ENCODE data around the gene RIN3.

RIN3 gene

DNA sequence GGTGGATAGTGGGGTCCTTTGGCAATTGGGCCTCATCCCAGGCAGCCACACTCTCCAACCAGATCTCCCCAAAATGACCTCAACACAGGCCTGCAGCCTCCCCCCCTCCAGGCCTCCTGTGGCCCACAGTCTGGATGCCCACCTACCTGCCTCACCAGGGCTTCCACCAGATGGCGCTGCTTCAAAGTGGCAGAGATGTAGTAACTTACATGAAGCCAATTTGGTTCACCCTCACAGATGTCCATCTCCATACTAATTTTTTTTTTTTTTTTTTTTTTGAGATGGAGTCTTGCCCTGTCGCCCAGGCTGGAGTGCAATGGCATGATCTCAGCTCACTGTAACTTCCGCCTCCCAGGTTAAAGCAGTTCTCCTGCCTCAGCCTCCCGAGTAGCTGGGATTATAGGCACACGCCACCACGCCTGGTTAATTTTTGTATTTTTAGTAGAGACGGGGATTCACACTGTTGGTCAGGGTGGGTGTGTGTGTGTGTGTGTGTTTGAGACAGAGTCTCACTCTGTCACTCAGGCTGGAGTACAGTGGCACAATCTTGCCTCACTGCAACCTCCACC, 201.2 kb downstream of the RIN3 start:
- peak; percentile 38 to 55 for DNase-seq (ENCODE audit: low read depth in 2 of 2)

DNA sequence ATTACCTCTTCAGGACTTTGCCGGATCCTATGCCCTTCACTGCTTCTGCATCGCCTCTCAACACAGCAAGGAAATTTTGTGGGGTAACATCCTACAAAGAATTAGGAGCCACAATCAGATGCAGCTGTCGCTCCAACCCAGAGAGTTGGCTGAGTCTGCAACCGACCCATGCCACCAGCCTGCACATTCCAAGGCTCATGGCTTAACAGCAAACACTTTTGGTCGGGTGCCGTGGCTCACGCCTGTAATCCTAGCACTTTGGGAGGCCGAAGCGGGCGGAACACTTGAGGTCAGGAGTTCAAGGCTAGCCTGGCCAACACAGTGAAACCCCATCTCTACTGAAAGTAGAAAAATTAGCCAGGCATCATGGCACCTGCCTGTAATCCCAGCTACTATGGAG, 202.6 kb downstream of the RIN3 start:
- DNase-seq (ENCODE audit: low read depth in 2 of 2) = no peak

DNA sequence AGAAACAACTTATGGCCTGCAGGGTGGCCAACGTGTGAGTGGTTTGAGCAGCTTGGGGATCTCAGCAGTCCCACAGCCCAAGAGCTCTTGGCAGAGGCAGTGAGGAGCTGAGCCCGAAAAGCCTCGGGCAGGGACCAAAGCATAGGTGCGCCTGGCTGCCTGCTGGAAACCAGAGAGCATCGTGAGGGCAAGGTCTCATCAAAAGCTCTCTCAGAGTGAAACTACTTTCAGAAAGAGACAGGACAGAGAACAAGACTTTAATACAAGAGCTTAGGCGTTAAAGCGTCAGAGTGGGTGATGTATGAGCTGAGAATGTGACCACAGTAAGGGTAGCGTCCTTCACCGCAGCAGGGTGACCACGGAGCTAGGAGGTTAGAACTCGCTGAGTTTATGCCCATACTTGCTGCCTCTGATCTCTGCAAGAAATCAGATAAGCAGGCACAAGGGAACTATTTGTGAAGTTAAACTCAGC, 204.0 kb downstream of the RIN3 start:
- no peak for DNase-seq (ENCODE audit: low read depth in 2 of 2)

DNA sequence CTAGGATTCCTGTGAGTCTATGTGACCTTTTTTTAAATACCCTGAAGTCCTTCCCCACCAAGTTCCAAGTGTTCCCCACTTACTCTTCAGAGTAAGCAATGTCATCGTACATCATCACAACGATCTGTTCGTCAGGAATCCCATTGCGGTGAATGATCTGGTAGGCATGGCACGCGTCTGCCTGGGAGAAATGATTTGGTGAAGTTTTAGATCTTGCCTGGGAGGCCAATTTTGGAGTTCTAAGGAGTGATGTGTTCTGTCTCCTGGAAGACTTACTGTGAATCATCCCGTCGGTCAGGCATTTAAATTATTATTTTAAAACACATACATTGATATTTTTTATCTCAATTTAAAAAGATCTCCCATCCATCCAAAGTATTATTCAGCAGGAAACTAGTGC, 205.1 kb downstream of the RIN3 start:
- no peak for DNase-seq (ENCODE audit: low read depth in 2 of 2)

DNA sequence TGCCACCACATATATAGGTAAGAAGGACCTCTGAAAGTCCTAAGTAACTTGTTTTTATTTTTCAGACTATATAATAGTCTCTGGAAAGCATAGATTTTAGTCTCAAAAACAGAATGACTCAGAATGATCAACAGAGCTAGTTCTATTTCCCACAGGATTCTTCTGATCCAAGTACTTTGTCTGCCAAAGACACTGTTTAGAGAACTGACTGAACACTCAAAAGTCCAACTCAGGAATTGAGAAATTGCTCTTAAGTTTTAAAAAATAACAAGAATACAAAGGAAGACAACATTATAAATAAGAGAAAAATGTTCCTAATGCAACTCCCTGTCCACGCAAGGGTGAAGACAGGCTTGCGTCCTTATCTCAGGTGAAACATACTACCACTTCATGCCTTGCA, 205.8 kb downstream of the RIN3 start:
- no peak for DNase-seq (ENCODE audit: low read depth in 2 of 2)

DNA sequence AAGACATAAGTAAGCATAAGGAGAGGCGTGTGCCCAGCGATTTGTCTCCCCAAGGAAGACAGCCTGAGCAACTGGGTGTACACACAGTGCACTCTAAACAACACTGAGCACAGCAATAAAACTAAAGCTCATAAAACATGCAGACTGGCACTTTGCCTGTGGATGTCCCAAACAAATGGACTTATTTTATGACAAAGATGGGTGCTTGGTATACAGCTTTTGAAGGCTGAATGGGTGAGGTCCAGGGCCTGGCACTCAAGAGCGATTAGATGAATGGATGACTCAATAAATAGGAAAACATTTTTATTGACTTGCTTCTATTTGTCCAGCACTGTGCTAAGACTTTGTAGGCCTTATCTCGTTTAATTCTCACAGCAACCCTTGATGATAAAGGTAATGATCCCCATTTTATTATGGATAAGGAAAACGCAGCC, 206.3 kb downstream of the RIN3 start:
- no peak for DNase-seq (ENCODE audit: low read depth in 2 of 2)

DNA sequence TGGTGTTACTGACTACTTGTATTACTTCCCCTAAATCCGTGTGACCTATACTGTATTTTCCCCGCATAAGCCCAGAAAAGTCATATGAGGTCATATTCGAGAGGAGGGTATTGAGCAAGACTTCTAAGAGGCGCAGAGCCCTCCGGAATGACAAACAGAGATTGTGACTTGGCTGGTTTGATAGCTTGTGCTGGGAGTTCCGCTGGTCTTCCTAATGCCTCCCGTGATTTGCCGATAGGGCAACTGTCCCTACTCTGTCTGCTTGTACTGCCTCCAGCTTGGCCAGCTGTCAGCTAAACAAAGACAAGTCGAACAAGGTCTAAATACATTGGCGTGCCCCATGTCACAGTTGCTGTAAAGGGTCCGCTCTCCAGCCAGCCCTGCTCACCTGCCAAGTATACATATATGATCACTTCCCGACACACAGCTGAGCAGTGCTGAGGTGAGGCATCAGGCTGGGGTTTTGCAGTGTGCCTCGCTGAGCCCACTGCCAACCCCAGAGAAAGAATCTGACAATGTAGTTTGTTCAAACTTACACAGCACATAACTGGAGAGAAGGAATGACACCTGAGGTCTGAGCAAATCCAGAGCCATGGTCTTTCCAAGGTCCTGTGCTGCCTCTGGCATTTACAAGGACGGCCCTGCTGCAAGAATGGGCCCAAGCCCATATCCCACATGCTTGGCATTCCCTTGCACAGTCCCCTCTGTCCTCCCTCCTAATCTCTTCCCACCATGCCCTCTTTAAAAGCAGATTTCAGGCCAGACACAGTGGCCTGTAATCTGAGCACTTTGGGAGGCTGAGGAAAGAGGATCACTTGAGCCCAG, 211.1 kb downstream of the RIN3 start:
- no peak for DNase-seq (ENCODE audit: low read depth in 2 of 2)

DNA sequence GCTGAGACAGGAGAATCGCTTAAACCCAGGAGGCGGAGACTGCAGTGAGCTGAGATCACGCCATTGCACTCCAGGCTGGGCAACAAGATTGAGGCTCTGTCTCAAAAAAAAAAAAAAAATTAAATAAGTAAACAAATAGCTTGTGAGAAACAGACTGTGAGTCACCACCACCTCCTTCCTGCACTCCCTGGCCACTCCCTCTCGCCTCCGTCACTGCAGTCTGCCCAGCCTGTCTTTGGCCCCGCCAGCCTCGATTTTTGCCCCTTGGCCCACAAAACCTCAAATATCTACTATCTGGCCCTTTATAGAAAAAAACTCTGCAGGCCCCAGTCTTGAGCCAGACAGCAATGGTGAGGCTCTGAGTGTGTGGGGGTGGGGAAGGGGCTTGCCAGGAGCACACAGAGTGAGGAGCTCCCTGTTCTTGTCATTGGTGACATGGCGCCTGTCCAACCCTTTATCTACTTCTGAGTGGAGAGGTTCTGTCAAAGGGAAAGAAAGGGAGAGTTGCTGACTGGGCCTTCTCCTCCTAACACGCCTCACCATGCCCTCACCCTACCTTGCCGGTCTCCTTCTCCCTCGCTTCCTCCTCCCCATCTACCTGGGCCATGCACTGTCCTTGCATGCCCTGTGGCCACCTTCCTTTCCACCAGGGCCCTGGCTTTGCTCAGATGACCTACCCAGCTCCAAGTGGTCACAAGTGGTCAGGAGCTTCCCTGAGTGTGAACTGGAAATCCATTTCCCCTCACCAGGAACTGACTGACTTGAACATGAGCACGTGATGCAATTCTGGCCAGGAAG, 212.8 kb downstream of the RIN3 start:
- no peak for DNase-seq (ENCODE audit: low read depth in 2 of 2)

DNA sequence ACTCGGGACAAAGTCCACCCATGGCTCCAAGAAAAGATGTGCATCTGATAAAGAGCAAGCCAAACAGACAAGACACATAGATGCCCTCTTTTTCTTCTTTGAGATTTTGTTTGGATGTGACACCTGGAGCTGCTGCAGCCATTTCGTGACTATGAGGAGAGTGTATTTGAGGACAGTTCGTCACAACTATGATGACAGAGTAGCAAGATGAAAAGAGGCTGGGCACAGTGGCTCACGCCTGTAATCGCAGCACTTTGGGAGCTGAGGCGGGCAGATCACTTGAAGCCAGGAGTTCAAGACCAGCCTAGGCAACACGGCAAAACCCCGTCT, 213.3 kb downstream of the RIN3 start:
- no peak for DNase-seq (ENCODE audit: low read depth in 2 of 2)

DNA sequence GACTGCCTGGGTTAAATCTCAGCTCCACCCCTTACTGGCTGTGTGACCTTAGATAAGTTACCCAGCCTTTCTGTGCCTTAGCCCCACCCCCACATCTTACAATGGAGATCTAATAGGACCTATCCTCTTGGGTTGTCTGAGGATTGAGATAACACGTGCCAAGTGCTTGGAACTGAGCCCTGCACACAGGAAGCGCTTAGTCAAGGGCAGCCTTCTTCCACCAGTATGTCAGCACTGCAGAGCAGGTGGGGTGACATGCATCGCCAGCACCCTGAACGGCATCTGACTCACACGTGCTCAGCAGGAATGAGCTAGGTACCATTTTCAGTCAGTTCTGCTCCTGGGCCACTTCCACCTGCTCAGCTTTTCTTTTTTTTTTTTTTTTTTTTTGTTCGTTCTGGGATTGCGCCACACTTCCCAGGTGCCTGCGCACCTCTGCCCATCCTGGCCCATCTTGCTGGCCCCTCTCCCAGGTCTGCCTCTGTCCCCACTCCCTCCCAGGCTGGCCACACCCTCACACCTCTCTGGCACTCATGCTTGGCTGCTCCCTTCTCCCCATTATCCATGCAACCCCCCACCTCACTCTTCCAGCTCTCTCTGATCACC, 215.3 kb downstream of the RIN3 start:
- DNase-seq (ENCODE audit: low read depth in 2 of 2) = no peak

DNA sequence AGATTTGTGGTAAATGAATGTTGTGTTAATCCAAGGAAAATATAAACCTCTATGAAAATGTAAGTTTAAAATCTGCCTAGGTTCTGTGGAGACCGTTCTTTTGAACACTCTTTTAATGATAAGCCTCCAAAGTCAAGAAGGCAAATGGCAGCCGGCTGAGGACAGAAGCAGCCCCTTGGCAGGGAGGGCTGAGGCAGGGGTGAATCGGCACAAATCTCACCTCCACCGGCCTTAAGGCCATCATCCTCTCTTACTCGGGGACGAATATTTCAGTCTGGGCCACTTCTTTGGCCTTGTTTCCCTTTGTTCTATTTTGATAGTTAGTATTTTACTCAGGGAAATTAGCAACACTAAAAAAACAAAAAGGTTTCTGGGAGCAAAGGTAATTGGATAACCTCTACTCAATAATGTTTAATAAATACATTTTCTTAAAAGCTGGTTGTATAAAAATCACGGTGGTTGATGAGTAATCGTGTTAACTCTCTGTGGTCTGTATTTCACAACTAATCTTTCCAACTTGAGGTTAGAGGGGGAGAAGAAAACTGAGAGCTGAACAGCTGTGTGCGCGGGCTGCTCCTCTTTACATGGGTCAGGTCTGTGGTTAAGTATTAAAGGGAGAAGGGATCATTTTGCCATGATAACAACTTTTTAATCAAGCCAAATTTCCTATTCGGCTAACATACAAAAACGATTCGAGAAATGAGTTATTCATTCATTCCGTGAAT, 216.2 kb downstream of the RIN3 start:
- DNase-seq (ENCODE audit: low read depth in 2 of 2) = no peak

DNA sequence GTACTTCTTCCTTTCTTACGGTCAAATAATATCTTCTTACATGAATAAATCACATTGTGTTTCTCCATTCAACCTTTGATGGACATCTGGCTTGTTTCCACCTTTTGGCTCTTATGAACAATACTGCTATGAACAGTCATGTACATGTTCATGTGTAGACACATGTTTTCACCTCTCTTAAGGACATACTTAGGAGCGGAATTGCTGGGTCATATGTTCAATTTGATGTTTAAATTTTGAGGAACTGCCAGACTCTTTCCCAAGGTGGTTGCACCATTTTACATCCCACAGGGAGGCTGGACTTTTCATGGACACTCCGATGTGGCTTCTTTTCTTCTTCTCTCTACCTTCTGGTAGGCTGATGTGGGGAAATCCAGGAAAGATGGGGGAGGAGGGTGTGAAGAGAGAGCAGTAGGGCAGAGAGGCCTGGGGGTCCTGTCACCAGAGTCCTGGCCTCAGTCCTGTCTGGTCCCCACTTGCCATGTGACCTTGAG, 218.1 kb downstream of the RIN3 start:
- no peak for DNase-seq (ENCODE audit: low read depth in 2 of 2)

DNA sequence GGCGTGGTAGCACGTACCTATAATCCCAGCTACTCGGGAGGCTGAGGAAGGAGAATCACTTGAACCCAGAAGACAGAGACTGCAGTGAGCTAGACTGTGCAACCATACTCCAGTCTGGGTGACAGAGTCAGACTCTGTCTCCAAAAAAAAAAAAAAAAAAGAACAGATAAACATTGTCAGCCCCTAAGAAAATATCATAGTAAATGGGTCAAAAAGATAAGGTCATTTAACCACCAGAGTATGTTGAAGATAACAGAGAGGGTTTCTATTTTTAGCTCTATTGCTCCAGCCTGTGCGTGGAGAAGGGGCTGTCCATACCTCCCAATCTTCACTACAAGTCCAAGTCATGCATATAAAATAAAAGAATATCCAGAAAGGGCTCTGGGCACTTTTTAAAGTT, 219.4 kb downstream of the RIN3 start:
- no peak for DNase-seq (ENCODE audit: low read depth in 2 of 2)

DNA sequence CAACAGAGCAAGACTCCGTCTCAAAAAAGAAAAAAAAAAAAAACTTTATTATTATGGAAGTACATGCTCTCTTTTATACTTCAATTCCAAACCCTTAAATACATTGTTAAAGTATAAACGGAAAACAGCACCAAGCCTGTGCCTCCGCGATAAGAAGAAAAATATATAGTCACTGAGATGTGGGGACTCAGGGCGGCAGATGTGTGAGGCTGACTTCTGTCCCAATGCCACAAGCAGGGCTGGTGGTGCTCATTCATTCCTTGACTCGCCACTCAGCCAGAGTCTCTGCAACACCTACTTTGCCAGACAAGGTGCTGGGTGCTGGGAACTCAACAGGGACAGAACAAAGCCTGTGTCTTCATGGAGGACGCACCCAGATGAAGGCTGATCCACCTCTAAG, 221.0 kb downstream of the RIN3 start:
- no peak for DNase-seq (ENCODE audit: low read depth in 2 of 2)

DNA sequence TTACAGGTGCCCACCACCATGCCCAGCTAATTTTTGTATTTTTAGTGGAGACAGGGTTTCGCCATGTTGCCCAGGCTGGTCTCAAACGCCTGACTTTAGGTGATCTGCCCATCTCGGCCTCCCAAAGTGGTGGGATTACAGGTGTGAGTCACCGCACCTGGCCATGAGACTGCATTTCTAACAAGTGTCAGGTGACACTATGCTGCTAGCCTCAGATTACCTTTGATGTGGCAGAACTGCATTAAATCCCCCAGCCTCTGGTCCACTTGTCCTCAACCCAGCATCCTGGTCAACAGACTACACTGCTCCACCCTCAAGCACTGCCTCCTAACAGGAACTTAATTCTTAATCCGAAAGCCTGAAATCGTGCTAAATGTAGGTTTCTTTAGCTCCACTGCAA, 221.8 kb downstream of the RIN3 start:
- no peak for DNase-seq (ENCODE audit: low read depth in 2 of 2)

DNA sequence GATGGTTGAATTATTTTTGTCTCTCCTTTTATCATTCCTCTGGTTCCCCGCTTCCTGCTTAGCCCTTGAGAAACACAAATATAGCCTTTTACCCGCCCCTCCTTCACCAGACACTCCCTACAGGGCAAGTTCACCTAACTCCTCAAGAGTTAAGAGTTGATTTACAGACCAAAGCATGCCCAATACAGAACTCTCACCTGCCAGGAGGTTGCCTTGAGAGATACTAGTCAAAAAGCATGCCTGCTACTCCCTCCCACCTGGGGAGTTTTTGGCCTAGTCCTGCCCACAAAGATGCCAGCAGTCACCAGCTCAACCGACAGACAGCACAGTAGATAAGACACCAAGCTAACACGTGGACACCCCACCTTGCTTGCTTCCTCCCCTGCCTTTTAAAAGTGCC, 223.6 kb downstream of the RIN3 start:
- DNase-seq (ENCODE audit: low read depth in 2 of 2) = no peak

DNA sequence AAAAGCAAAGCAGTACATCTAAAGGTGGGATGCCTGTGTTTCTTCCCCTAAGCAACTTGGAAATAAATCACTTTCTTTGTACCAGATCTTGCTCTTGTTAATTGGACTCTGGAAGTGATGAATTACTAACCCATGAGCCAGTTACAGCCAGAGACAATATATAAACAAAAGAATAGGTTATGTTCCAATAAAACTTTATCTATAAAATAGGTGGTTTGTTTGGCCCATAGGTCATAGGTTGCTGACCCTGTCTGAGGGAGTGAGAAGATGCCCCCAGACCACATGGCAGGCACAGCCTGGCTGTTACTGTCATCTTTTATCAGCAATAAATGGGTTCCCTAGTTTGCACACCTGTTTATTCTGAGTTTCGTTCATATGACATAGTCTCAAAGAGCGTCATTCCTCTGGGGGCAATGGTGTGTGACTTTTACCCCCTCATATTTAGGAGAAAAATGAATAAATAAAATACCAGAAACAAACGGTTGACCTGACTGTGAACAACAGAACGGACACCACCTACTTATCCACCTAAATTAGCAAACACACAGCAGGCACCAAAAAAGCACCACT, 224.1 kb downstream of the RIN3 start:
- no peak for DNase-seq (ENCODE audit: low read depth in 2 of 2)
